Keratinocyte (primary cell): ENCODE data around the gene FBXO17. TPM values are rescaled to one million over a fixed set of nuclear protein-coding genes. Genes with fewer than 3 reads are reported as not detected.

Experiments
- DNase-seq: peaks from one replicate; pipeline ENCODE4 v3.0.0-alpha.2; 2011; ENCODE audit warnings: low read depth, missing footprints, low spot score
- FAIRE-seq: peaks from 2 replicates; lab custom pipeline; 2011; peaks lifted over from hg19 to GRCh38; lab: Jason Lieb, UNC
- H2AFZ ChIP-seq: 2 replicates; pipeline ENCODE4 v1.6.0; 2012; ENCODE audit warnings: low read length, control low read depth, inconsistent platforms; ENCODE audit not compliant: control insufficient read depth
- H3K27ac ChIP-seq: 2 replicates; pipeline ENCODE4 v1.5.1; 2011; ENCODE audit warnings: low read length; ENCODE audit not compliant: control insufficient read depth, insufficient read depth
- H3K27me3 ChIP-seq: 3 replicates; pipeline ENCODE4 v1.6.0; 2011; ENCODE audit warnings: low read length; ENCODE audit not compliant: control insufficient read depth, insufficient read depth; ENCODE audit errors: extremely low read depth
- H3K36me3 ChIP-seq, 2 experiments: 2 replicates in 1 of 2; 3 replicates in 1 of 2; pipeline ENCODE4 v1.5.1; 2011; ENCODE audit warnings: low read length in 2 of 2, mild to moderate bottlenecking in 1 of 2; ENCODE audit not compliant: control insufficient read depth in 2 of 2, insufficient read depth in 2 of 2; ENCODE audit errors: extremely low read depth in 1 of 2
- H3K4me1 ChIP-seq: 3 replicates; pipeline ENCODE4 v1.5.1; 2011; ENCODE audit warnings: low read length; ENCODE audit not compliant: control insufficient read depth, insufficient read depth; ENCODE audit errors: extremely low read depth
- H3K4me2 ChIP-seq: 3 replicates; pipeline ENCODE4 v1.6.0; 2011; ENCODE audit warnings: low read depth, low read length; ENCODE audit not compliant: control insufficient read depth, insufficient read depth; ENCODE audit errors: extremely low read depth
- H3K4me3 ChIP-seq, 3 experiments: fragments of 200-600 bp in 1 of 3; sonication (generic) in 1 of 3; 2 replicates in 2 of 3; 3 replicates in 1 of 3; pipeline ENCODE4 v1.5.1; 2011 to 2016; ENCODE audit warnings: low read length in 3 of 3, mild to moderate bottlenecking in 3 of 3, control low read depth in 2 of 3, inconsistent platforms in 1 of 3, low read depth in 1 of 3, mixed read lengths in 1 of 3, mixed run types in 1 of 3, moderate library complexity in 1 of 3; ENCODE audit not compliant: control insufficient read depth in 2 of 3, insufficient read depth in 2 of 3; ENCODE audit errors: extremely low read depth in 1 of 3
- H3K79me2 ChIP-seq: 2 replicates; pipeline ENCODE4 v1.6.0; 2012; ENCODE audit warnings: low read length; ENCODE audit not compliant: control insufficient read depth, insufficient read depth
- H3K9ac ChIP-seq: 3 replicates; pipeline ENCODE4 v1.6.0; 2011; ENCODE audit warnings: low read length; ENCODE audit not compliant: control insufficient read depth, insufficient read depth; ENCODE audit errors: extremely low read depth
- H3K9me1 ChIP-seq: 3 replicates; pipeline ENCODE4 v1.6.0; 2011; ENCODE audit warnings: low read length; ENCODE audit not compliant: control insufficient read depth, insufficient read depth; ENCODE audit errors: extremely low read depth
- H3K9me3 ChIP-seq: 2 replicates; pipeline ENCODE4 v1.5.1; 2012; ENCODE audit warnings: low read depth, low read length; ENCODE audit not compliant: control insufficient read depth
- H4K20me1 ChIP-seq: 3 replicates; pipeline ENCODE4 v1.6.0; 2011; ENCODE audit warnings: low read length; ENCODE audit not compliant: control insufficient read depth, insufficient read depth; ENCODE audit errors: extremely low read depth
- CTCF ChIP-seq, 3 experiments: IDR thresholded peaks in 1 of 3; conservative IDR thresholded peaks in 1 of 3; optimal IDR thresholded peaks in 1 of 3; 2 replicates in 2 of 3; 3 replicates in 1 of 3; pipeline versions ENCODE3 to v1.5.1; 2011; ENCODE audit warnings: low read length in 3 of 3, mild to moderate bottlenecking in 3 of 3, moderate library complexity in 2 of 3, control low read depth in 1 of 3, inconsistent platforms in 1 of 3; ENCODE audit not compliant: insufficient read depth in 2 of 3; ENCODE audit errors: extremely low read depth in 1 of 3
- EZH2 ChIP-seq: IDR thresholded peaks from one replicate; pipeline ENCODE4 v1.6.1; 2012; ENCODE audit warnings: inconsistent platforms, mild to moderate bottlenecking, low read length, moderate library complexity
- dilution Hi-C: fragments of 300-500 bp; cut with MboI; formaldehyde crosslinking; loops from one replicate; pipeline ENCODE4 v1.7.0; 2020; ENCODE audit warnings: low sequenced_read_pairs; ENCODE audit not compliant: extremely low pct_ligation_motif_present
- polyA plus RNA-seq, 5 experiments: library from polyadenylated mRNA; depleted of rRNA in 3 of 5; stranded (reverse) in 3 of 5; stranded (forward) in 1 of 5; unstranded in 1 of 5; fragments of >200 nt; gene quantifications; 1 replicate in 1 of 5; 2 replicates in 3 of 5; 3 replicates in 1 of 5; pipeline versions ENCODE4 v1.2.1 to v1.2.3, GENCODE V29; 2011 to 2012; ENCODE audit warnings: missing spikeins in 2 of 5, low read depth in 1 of 5, low replicate concordance in 1 of 5

FBXO17 gene
- polyA plus RNA-seq, 1 donor (not counting 4 experiments of a cell fraction or from before 2014, with no cell fraction given): 5.4 TPM

- H3K9me3 ChIP-seq: no peaks in the 10 kb centered on the region
- no peaks in the 10 kb centered on the region for H3K9me1 ChIP-seq
- dilution Hi-C loops: no loop called here
- no peaks in the 10 kb centered on the region for H3K27me3 ChIP-seq
- H3K9ac ChIP-seq: no peak overlapping the region
- H4K20me1 ChIP-seq: no peaks in the 10 kb centered on the region
- peaks cover 14 to 15% of the 10 kb centered on the region in 2 experiments for H3K36me3 ChIP-seq
- DNase-seq: no peak
- H3K4me2 ChIP-seq: no peak overlapping the region
- FAIRE-seq: no peak
- H3K79me2 ChIP-seq: peaks cover 41% of the 10 kb centered on the region
- H3K27ac ChIP-seq: no peak overlapping the region
- no peak overlapping the region for H3K4me3 ChIP-seq
- H3K4me1 ChIP-seq: peaks cover 15% of the 10 kb centered on the region
- H2AFZ ChIP-seq: no peak overlapping the region
- TF ChIP-seq EZH2: no peak
- no peak for TF ChIP-seq CTCF (optimal IDR thresholded peaks at IDR 0.05 in 1 of 3, IDR thresholded peaks at IDR 0.05 in 1 of 3, conservative IDR thresholded peaks at IDR 0.05 in 1 of 3; ENCODE audit: extremely low read depth in 1 of 3, insufficient read depth in 2 of 3, low read length in 3 of 3)
Measured at GRCh38 chr19:38928391-38929001, 47.0 kb downstream of the FBXO17 start.

DNA sequence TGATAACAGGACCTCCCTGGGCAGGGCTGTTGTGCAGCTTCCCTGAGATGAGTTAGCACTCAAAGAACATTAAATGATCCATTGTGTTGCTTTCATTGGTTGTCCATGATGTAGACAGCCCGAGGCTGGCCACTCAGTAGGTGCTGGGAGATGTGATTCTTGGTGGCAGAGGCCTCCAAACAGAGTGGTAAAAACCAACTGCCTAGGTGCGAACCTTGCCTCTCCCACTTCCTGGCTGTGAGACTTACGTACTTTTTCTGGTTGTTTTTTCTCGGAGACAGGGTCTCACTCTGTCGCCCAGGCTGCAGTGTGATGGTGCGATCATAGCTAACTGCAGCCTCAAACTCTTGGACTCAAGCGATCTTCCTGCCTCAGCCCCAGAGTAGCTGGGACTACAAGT is 51.2 kb downstream of the FBXO17 start:
- H3K36me3 ChIP-seq: peaks cover 15 to 21% of the 10 kb centered on the region in 2 experiments
- dilution Hi-C loops: no loop called here
- no peak overlapping the region for H3K4me3 ChIP-seq
- H3K4me1 ChIP-seq: peaks cover 1% of the 10 kb centered on the region
- FAIRE-seq: no peak
- H3K9me1 ChIP-seq: no peaks in the 10 kb centered on the region
- TF ChIP-seq EZH2 (no peak), CTCF (optimal IDR thresholded peaks at IDR 0.05 in 1 of 3, IDR thresholded peaks at IDR 0.05 in 1 of 3, conservative IDR thresholded peaks at IDR 0.05 in 1 of 3; ENCODE audit: extremely low read depth in 1 of 3, insufficient read depth in 2 of 3, low read length in 3 of 3) (no peak)
- H4K20me1 ChIP-seq: no peaks in the 10 kb centered on the region
- DNase-seq: no peak
- no peak overlapping the region for H2AFZ ChIP-seq
- H3K79me2 ChIP-seq: peaks cover 7% of the 10 kb centered on the region
- H3K4me2 ChIP-seq: no peak overlapping the region
- H3K27ac ChIP-seq: no peak overlapping the region
- no peak overlapping the region for H3K9ac ChIP-seq
- H3K9me3 ChIP-seq: no peaks in the 10 kb centered on the region
- no peaks in the 10 kb centered on the region for H3K27me3 ChIP-seq
